ENCODE measurements around the gene ZDHHC1. TPM values are rescaled to one million over a fixed set of nuclear protein-coding genes. Genes with fewer than 3 reads are reported as not detected.

Gene ZDHHC1
- total RNA-seq, 2 donors from 2014 or later, result 8.4 to 10.6 TPM

- DNase-seq, result peak; percentile 72
- Mint-ChIP-seq H3K4me1 (no peaks in the 10 kb centered on the region), H3K4me3 (no peak overlapping the region), H3K27ac (peak overlapping the region; percentile 82), H3K36me3 (ENCODE audit: low read depth) (no peaks in the 10 kb centered on the region), H3K9me3 (no peaks in the 10 kb centered on the region), H3K27me3 (ENCODE audit: insufficient read depth) (no peaks in the 10 kb centered on the region)
- 83 to 90% methylated on average over 4 to 6 of the region's 6 CpGs for WGBS, 2 experiments (ENCODE audit: insufficient coverage in 1 of 2, insufficient read length in 1 of 2)
- H3K27ac ChIP-seq (ENCODE audit: low read depth, low read length), result no peak overlapping the region
- H3K9ac ChIP-seq (ENCODE audit: extremely low read depth, low read length, poor library complexity, severe bottlenecking), result no peak overlapping the region
- no peak overlapping the region for H3K4me3 ChIP-seq (ENCODE audit: low read length)
- peak; percentile 68 for TF ChIP-seq CTCF (conservative IDR thresholded peaks at IDR 0.05)
- no peaks in the 10 kb centered on the region for H3K9me3 ChIP-seq (ENCODE audit: control insufficient read depth, low read length)
- H3K4me1 ChIP-seq (ENCODE audit: control insufficient read depth, insufficient read depth, low read length), result no peaks in the 10 kb centered on the region
- peaks cover 12% of the 10 kb centered on the region for H3K36me3 ChIP-seq (ENCODE audit: control insufficient read depth, insufficient read depth, low read length)
- no peaks in the 10 kb centered on the region for H3K27me3 ChIP-seq (ENCODE audit: control insufficient read depth, insufficient read depth, low read length, poor library complexity, severe bottlenecking)
Observed at GRCh38 chr16:67456391-67457081, 40.3 kb upstream of the ZDHHC1 start.

- Histone ChIP-seq H3K36me3 (ENCODE audit: control insufficient read depth, insufficient read depth, low read length) (peaks cover 13% of the 10 kb centered on the region), H3K9me3 (ENCODE audit: control insufficient read depth, low read length) (no peaks in the 10 kb centered on the region), H3K4me3 (ENCODE audit: low read length) (no peak overlapping the region), H3K4me1 (ENCODE audit: control insufficient read depth, insufficient read depth, low read length) (no peaks in the 10 kb centered on the region), H3K9ac (ENCODE audit: extremely low read depth, low read length, poor library complexity, severe bottlenecking) (no peak overlapping the region), H3K27me3 (ENCODE audit: control insufficient read depth, insufficient read depth, low read length, poor library complexity, severe bottlenecking) (no peaks in the 10 kb centered on the region), H3K27ac (ENCODE audit: low read depth, low read length) (no peak overlapping the region)
- H3K4me1 Mint-ChIP-seq, result no peaks in the 10 kb centered on the region
- H3K27ac Mint-ChIP-seq, result no peak overlapping the region
- no peak for DNase-seq
- peaks cover 8% of the 10 kb centered on the region for H3K36me3 Mint-ChIP-seq (ENCODE audit: low read depth)
- TF ChIP-seq CTCF (conservative IDR thresholded peaks at IDR 0.05), result no peak
- H3K4me3 Mint-ChIP-seq, result no peak overlapping the region
- H3K9me3 Mint-ChIP-seq, result no peaks in the 10 kb centered on the region
- H3K27me3 Mint-ChIP-seq (ENCODE audit: insufficient read depth), result no peaks in the 10 kb centered on the region
- 81 to 88% methylated on average over 2 to 6 of the region's 6 CpGs for WGBS, 2 experiments (ENCODE audit: insufficient coverage in 1 of 2, insufficient read length in 1 of 2)
Observed at GRCh38 chr16:67454852-67455251, 38.6 kb upstream of the ZDHHC1 start.

GRCh38 chr16:67454104-67454503 is 37.8 kb upstream of the ZDHHC1 start:
- Histone ChIP-seq H3K4me1 (ENCODE audit: control insufficient read depth, insufficient read depth, low read length) (no peaks in the 10 kb centered on the region), H3K9ac (ENCODE audit: extremely low read depth, low read length, poor library complexity, severe bottlenecking) (no peak overlapping the region), H3K9me3 (ENCODE audit: control insufficient read depth, low read length) (no peaks in the 10 kb centered on the region), H3K36me3 (ENCODE audit: control insufficient read depth, insufficient read depth, low read length) (peaks cover 14% of the 10 kb centered on the region), H3K27me3 (ENCODE audit: control insufficient read depth, insufficient read depth, low read length, poor library complexity, severe bottlenecking) (no peaks in the 10 kb centered on the region), H3K4me3 (ENCODE audit: low read length) (no peak overlapping the region), H3K27ac (ENCODE audit: low read depth, low read length) (peak overlapping the region; percentile 36)
- Mint-ChIP-seq H3K4me1 (no peaks in the 10 kb centered on the region), H3K9me3 (no peaks in the 10 kb centered on the region), H3K27ac (peak overlapping the region; percentile 40), H3K36me3 (ENCODE audit: low read depth) (peaks cover 14% of the 10 kb centered on the region), H3K4me3 (no peak overlapping the region), H3K27me3 (ENCODE audit: insufficient read depth) (no peaks in the 10 kb centered on the region)
- WGBS, 2 experiments (ENCODE audit: insufficient coverage in 1 of 2, insufficient read length in 1 of 2), result 70 to 90% methylated on average over 5 of the region's 5 CpGs
- TF ChIP-seq CTCF (conservative IDR thresholded peaks at IDR 0.05), result no peak
- DNase-seq, result no peak

All from endodermal cell (in vitro differentiated cells).